NOMO-1 treated with DMSO at 0.1 percent for 48 hours (cell line): ENCODE data around the gene CEACAM19.
"Not testable (repeated sequence)": the region's sequence is repeated elsewhere in the genome, so short reads cannot be mapped to it uniquely, and the experiment has no call there.

Experiments used
- DNase-seq: peaks from one replicate; lab custom pipeline; 2025; ENCODE audit not compliant: unreplicated experiment; lab: John Stamatoyannopoulos, UW

Gene CEACAM19

DNA sequence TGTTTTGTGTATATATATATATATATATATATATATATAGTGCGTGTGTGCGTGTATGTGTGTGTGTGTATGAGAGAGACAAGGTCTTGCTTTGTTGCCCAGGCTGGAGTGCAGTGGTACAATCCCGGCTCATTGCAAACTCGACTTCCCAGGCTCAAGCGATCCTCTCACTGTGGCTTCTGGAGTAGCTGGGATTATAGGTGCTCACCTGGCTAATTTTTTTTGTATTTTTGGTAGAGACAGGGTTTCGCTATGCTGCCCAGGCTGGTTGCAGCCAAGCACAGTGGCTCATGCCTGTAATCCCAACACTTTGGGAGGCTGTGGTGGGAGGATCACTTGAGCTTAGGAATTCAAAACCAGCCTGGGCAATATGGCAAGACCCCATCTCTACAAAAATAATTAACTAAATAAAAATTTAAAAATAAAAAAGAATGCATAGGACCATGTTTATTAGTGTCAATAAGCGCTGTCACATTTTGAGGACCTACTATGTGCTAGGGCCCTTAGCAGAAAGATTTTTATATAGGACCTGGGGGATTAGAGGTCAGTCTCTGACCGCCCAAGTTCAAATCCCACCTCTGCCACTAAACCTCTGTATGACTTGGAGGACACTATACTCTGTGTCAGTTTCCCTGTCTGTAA is 25.8 kb upstream of the CEACAM19 start:
- DNase-seq: no peak

DNA sequence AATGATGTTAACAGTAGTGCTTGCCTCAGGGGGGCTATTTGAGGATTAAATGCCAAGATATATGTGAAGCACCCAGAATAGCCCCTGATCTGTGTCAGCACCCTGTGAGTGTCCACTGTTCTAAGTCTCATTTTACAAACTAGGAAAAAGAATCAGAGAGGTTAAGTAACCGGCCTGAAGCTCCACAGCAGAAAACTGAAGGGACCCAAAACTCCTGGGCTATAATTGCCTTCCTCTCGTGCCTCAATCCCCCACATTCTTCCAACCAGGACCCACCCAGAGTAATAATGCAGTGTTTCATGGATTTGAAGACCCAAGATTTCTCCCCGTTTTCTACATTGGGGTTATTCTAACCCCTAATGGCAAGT is 25.2 kb upstream of the CEACAM19 start:
- no peak for DNase-seq

DNA sequence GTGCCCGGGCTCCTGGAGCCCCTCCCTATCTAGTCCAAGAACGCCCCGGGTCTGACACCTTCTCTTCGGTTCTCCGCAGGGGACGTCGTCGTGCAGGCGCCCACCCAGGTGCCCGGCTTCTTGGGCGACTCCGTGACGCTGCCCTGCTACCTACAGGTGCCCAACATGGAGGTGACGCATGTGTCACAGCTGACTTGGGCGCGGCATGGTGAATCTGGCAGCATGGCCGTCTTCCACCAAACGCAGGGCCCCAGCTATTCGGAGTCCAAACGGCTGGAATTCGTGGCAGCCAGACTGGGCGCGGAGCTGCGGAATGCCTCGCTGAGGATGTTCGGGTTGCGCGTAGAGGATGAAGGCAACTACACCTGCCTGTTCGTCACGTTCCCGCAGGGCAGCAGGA is 24.1 kb upstream of the CEACAM19 start:
- no peak for DNase-seq

DNA sequence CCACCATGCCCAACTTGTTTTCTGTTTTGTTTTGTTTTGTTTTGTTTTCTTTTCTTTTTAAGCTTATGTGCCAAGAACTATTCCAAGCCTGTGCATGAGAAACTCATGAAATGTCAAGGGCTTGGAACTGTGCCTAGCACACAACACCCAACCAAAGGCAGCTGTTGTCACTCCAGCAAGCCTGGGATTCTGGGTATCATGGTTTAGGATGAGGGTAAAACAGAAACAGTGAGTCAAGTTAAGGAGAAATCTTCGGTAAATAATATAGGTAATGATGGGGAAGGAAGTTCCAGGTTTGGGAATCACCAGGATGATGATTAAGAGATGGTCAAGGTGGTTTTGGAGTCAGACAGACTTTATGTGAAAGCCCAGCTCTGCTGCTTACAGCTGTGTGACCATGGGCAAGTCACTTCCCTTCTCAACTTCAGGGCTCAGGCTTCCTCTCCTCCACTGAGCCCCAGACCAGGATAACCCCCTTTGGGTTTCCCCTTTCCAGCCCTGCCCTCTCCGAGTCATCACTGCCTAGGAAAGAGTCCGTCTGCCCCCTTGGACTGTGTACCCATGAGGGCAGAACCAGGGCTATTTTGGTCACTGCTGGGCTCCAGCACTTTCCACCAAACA is 22.5 kb upstream of the CEACAM19 start:
- no peak for DNase-seq

DNA sequence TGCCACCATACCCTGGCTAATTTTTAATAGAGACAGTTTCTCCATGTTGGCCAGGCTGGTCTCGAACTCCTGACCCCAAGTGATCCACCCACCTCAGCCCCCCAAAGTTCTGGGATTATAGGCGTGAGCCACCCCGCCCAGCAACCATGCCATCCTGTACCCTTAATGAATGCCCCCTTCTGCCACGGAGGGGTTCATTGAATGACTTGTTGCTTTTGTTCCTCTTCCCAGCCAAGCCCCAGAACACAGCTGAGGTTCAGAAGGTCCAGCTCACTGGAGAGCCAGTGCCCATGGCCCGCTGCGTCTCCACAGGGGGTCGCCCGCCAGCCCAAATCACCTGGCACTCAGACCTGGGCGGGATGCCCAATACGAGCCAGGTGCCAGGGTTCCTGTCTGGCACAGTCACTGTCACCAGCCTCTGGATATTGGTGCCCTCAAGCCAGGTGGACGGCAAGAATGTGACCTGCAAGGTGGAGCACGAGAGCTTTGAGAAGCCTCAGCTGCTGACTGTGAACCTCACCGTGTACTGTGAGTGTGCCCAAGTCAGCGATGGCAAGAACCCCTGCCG is 21.6 kb upstream of the CEACAM19 start:
- DNase-seq: no peak

DNA sequence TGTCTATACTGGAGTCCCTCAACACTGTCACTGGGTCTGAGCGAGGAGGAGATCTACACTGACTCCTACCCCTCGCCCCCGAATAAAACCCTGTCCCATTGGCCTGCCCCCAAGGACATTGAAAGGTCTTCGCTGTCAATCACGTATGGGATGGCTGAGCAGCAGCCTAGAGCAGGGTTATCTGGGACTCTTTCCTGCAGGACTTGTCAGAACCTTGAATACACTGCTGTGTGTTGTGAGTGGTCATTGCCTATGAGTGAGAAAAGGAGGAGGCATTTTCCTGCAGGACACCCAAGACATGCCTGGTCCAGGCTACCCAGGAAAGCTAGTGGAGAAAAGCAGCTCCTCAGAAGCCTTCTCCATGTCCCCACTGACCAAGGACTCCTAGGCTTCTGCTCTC is 17.9 kb upstream of the CEACAM19 start:
- DNase-seq: no peak

DNA sequence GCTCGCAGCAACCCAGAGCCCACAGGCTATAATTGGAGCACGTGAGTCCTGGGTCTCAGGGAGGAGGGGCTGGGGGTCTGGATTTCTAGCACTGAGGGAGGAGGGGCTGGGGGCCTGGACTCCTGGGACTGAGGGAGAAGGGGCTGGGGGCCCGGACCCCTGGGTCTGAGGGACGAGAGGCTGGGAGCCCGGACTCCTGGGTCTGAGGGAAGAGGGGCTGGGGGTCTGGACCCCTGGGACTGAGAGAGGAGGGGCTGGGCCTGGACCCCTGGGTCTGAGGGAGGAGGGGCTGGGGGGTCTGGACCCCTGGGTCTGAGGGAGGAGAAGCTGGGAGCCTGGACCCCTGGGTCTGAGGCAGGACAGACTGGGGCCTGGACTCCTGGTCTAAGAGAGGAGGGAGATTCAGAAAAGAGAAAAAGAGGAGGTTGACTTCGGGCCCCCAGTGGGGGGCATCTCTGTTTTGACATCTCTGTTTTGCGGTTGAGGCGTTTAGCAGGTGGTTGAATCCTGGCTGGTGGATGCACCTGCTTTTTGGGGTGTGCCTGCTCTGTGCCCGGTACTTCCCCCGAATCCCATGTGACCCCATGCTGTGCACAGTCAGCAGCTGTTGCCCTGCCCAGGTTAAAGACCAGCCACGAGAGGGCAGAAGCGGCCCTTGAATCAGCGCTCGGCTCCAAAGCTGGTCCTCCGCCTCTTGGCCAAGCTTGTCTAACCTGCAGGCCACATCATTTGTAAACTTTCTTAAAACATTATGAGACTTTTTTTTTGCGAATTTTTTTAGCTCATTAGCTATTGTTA is 17.1 kb upstream of the CEACAM19 start:
- DNase-seq: peak; percentile 50

DNA sequence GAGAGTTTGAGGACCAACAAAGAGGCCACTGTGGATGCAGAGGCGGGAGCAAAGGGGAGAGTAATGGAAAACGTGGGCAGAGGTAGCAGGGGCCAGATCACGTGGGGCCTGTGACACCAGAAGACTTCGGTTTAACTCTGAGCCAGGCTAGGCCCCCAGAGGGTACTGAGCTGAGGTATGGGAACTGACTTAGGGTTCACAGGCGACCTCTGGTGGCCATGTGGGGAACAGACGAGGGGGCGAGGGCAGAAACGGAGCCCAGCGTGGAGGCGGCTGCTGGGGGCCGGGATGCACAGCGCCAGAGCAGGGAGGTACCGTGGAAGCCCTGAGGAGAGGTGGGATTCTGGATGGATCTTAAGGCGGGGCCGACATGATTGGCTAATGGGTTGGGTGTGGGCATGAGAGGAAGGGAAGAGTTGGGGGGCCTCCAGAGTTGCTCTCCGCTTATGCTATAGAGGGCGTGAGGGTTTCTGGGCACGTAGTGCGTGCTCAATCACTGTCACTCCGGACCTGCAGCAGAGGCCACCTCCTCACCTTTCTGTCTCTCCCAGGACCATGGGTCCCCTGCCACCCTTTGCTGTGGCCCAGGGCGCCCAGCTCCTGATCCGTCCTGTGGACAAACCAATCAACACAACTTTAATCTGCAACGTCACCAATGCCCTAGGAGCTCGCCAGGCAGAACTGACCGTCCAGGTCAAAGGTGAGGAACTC is 13.9 kb upstream of the CEACAM19 start:
- DNase-seq: peak; percentile 42

DNA sequence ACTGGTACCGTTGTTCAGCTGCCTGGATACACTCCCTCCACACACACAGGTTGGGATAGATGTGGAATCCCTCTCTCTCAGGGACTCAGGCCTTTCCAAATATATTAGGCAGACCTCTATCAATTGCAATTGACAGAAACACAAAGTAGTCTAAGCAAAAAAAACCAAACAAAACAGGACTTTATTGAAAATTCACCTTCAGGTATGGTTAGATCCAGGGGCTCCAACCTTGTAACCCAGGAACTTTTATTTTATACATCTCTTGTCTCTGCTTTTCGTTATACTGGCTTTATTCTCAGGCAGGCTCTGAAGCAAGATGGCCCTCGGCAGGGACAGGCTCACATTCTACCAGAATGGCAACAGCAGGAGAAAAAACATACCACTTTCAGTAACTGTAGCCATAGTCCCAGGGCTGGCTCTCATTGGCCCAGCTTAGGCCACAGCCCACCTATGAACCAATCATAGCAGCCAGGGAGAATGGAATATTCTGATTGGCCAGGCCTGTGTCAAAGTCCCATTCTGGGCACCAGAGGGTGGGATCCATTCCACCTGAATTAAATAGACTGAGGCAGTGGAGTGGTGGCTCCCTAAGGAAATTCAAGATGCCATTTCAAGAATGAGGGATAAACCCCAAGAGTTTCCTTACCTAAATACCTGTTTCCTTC is 13.1 kb upstream of the CEACAM19 start:
- no peak for DNase-seq

DNA sequence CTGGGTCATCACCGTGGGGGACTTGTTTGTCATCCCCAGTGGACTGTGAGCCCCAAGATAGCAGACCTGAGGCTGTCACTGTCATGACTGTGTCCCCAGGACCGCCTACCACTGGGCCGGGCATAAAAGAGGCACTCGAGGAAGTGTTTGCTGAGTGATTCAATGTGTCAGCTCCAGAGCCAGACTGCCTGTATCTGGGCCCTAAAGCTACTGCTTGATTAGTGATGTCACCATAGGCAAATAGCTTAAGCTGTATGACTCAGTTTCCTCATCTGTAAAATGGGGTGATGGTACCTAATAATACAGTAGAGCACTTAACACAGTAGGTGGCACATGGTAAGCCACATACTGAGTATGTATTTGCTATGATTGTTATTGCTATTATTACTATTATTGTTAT is 11.2 kb upstream of the CEACAM19 start:
- DNase-seq: no peak

DNA sequence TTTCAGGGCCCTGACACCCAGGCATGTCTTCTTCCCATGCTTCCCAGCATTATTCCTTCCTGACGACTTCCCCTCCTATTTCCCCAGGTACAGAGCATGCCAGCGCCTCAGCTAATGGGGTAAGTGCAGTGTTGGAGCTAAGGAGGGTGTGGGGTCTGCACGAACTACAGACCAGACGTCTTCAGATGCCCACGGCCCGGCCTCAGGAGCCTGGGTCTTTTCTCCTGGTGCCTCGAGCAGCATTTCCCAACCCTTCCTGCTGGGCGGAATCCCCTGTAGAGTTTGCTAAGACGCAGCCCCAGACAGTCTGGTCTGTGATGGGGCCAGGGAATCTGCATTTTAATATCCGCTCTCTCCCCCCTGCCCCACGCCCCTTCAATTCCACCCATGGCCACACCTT is 10.1 kb upstream of the CEACAM19 start:
- DNase-seq: no peak

DNA sequence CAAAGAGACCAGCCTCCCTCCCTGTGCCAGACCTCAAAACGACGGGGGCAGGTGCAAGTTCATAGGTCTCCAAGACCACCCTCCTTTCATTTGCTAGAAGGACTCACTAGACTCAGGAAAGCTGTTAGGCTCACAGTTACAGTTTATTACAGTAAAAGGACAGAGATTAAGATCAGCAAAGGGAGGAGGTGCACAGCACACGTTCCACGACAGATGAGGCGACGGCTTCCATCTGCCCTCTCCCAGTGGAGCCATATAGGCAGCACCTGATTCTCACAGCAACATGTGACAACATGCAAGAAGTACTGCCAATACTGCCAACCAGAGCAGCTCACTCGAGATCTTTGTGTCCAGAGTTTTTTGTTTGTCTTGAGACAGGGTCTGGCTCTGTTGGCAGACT is 9.4 kb upstream of the CEACAM19 start:
- DNase-seq: no peak

DNA sequence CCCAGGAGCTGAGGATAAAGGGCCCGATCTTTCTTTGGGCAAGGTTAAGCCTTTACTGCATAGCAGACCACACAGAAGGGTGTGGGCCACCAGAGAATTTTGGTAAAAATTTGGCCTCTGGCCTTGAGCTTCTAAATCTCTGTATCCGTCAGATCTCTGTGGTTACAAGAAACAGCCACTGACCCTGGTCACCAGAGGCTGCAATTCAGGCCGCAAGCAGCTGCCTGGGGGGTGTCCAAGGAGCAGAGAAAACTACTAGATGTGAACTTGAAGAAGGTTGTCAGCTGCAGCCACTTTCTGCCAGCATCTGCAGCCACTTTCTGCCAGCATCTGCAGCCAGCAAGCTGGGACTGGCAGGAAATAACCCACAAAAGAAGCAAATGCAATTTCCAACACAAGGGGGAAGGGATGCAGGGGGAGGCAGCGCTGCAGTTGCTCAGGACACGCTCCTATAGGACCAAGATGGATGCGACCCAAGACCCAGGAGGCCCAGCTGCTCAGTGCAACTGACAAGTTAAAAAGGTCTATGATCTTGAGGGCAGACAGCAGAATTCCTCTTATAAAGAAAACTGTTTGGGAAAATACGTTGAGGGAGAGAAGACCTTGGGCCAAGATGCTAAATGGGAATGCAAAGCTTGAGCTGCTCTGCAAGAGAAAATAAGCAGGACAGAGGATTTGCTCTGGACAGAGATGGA is 8.4 kb upstream of the CEACAM19 start:
- DNase-seq: no peak

DNA sequence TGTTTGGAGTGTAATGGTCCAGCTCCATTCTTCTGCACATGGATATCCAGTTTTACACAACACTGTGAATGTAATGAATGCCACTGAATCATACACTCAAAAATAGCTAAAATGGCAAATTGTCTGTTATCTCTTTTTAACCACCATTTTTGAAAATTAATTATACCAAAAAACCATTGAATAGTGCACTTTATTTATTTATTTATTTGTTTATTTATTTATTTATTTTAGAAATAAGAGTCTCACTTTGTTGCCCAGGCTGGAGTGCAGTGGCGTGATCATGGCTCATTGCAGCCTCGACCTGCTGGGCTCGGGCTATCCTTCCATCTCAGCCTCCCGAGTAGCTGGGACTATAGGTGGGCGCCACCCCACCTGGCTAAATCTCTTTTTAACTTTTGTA is 7.3 kb upstream of the CEACAM19 start:
- DNase-seq: no peak

DNA sequence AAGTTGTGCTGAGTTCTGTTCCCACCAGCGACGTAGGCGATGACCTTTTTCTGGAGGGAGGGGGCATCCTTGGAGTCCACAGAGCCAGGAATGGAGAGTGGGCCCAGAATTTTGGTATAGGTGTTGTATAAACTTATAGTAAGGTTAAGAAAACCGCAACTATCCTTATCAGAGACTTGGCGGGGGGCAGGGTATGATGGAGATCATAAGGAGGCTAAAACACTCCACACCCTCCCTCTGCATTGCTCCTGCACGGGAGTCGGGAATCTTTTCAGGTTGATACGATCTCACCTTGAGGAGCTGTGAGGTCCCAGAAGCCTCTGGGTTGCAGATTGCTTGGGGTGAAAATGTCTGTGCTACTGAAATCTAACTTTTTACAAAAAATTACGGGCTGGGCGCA is 6.3 kb upstream of the CEACAM19 start:
- DNase-seq: no peak

DNA sequence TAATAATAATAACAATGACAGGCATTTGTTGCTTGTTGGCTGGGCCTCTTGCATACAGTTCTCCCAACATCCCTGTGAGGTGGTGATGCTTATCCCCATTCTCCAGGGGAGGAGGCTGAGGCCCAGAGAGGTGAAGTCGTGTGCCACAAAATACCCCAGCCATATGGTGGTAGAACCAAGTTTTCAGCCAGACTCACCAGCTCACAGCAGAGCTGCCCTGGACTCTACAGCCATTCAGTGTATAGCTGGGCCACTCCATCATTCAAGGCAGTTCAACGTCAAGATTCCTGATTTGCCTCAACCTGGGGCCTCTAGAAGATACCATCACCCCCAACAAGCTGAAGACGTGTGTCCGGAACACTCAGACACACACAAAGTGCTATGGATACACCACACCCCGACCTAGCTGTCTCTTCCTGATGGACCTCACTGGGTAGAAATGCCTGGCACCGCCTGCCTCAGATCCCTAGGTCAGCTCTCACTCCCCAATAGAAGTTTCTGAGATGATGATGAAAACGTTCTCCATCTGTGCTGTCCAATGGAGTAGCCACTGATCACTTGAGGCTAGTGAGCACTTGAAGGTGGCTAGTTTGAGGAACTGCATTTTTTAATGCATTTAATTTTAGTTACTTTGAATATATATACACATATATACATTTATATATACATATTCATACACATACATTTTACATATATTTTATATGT is 4.3 kb upstream of the CEACAM19 start:
- peak; percentile 10 for DNase-seq

DNA sequence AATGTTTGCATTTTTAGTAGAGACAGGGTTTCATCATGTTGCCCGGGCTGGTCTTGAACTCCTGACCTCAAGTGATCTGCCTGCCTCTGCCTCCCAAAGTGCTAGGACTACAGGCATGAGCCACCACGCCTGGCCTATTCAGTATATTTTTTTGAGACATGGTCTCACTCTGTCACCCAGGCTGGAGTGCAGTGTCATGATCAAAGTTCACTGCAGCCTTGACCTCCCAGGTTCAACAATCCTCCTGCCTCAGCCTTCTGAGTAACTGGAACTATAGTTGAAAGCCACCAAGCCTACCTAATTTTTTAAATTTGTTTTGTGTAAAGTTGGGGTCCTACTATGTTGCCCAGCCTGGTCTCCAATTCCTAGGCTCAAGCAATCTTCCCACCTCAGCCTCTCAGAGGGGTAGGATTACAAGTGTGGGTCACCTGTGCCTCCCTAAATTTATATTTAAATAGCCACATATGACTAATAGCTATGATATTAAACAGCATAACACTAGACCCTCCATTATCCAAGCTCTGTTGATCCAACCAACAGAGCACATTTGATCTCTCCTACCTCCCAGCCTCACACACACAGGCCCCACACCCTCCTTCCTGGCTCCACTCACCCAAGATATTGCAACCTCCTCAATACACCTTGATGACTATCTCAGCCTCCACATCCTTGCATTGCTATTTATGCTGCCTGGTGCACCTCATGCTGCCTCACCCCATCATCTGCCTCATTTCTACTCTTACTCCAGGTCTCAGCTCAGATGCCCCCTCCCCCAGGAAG is 2.1 kb upstream of the CEACAM19 start:
- no peak for DNase-seq

DNA sequence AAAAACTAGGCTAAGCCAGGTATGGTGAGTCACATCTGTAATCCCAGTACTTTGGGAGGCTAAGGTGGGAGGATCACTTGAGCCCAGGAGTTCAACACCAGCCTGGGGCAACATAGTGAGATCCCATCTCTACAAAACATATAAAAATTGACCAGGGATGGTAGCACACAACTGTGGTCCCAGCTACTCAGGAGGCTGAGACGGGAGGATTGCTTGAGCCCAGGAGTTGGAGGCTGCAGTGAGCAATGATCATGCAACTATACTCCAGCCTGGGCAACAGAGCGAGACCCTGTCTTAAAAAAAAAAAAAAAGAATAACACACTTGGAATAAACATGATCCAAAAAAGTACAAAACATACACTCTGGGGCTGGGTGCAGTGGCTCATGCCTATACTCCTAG is 1.3 kb upstream of the CEACAM19 start:
- not testable (repeated sequence) for DNase-seq

DNA sequence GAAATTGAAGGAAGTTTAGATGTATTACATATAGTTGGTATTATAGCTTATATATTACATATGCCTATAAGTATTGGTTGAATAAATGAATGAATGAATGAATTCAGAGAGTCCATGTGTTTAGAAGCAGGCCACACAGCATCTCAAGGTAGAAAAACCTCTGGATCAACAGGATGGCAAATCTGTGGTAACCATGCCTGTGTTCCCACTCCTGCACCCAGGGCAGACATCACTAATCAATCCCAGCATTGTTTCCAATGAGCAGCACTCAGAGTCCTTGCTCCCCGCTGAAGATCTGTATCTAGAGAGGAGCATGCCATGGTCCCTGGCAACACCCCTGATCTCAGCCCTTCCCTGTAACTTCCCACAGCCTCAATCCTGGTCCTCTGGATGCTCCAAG is 944 bp downstream of the CEACAM19 start:
- DNase-seq: no peak
